A549 treated with DMSO at 1 μM for 4 hours (cell line): ENCODE measurements around the gene ABI1. TPM values are rescaled to one million over a fixed set of nuclear protein-coding genes. Genes with fewer than 3 reads are reported as not detected.

Source experiments
- total RNA-seq: library from RNA; stranded (reverse); fragments of 200-300 nt; extraction: Qiagen RNA extraction; gene quantifications from 5 replicates; pipeline ENCODE4 v1.2.3, GENCODE V29; 2022; ENCODE audit warnings: low read depth

ABI1 gene
- 54.5 to 68.2 TPM (median 56.7 TPM) in 5 replicates for total RNA-seq

DNA sequence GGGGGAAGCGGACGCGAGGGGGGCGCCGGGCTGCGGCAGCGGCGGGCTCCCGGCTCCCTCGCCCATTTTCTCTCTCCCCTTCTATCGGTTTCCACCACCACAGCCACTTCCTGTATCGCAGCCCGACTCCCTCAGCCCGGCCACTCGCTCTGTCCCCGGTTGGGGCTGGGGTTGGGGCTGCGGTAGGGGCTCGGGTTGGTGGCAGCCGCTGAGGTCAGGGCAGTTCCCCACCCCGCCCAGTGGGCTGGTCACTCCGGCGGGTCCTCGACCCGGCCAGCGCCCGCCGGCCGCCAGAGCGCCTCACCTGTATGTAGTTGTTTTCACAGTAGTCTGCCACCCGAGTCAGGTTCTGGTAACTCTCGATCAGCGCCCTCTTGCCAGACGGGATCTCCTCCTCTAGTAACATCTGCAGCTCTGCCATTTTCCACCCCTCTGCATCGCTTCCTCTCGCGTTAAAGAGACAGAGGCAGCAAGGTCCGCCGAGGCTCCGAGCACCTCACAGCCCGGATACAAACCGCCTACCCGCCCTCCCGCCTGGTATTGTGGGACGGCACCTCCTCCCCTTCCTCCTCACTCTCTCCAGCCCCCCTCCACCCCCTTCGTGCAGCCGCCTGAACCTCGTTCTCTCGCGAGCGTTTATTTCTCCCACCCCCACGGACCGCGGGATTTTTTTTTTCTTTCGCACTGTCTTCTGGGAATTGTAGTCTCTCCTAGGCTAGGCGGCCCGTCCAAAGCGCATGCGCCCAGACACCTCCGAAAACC, at the start of gene ABI1:
Gene ABI1, minus strand, starts transcription at position 516 of the 762 bp plus-strand sequence. Its CDS starts 95 bp downstream, at position 421.

DNA sequence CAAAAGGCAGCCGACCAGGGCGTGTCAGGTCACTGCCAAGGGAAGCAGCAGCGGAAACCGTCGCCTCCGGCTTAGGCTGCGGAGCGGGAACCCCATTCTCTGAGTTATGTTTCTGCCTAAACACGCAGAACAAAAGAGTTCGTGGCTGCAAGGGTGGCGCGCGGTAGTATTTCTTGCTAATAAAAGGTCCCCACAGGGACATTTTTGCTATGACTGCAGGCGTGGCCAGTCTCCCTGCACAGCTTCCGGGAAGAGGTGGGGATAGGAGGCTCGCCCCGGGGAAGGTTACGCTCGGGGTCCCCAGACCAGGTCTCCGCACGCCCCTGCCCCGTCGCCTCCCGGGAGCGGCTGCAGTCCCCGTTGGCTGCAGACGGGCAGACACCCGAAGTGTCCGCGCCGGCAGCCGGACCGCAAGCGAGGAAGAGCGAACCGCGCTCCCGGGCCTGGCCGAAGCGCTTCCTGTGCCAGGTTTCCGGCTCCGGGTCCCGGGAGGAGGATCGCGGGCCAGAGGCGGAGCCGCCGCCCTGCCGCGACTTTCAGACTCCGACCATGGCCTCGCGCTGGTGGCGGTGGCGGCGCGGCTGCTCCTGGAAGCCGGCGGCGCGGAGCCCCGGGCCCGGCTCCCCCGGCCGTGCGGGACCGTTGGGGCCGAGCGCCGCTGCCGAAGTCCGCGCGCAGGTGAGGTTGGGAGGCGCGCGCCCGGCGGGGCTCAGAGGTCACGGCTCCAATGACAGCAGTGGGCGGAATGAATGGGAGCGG, 163.4 kb downstream of the ABI1 start, which contains the start of gene PDSS1:
Gene PDSS1, plus strand, starts transcription at position 539 of the 759 bp plus-strand sequence. Its CDS starts 11 bp downstream, at position 550.

Other genes with a start within 250 kb of the ABI1 start
- gene PDSS1, start 163.3 kb downstream of the ABI1 start, total RNA-seq: 14.3 to 17.3 TPM (median 16.4 TPM) in 5 replicates
- 2.1 to 3.8 TPM (median 3.3 TPM) in 5 replicates for gene ANKRD26, start 239.5 kb upstream of the ABI1 start, total RNA-seq